Panc1 (cell line): ENCODE results near the gene TSKS. TPM values are rescaled to one million over a fixed set of nuclear protein-coding genes. Genes with fewer than 3 reads are reported as not detected.
A peak's percentile ranks its signal among the peaks of the same experiment; 100 is the strongest.

Experiments used
- ATAC-seq: fragments of 200-7000 bp; cut with Tn5 transposase; 2 replicates; pipeline ENCODE4 v1.9.1; 2020; ENCODE audit warnings: mild to moderate bottlenecking, moderate library complexity
- Bru-seq: library from RNA; stranded (reverse); fragments of 400-500 nt; gene quantifications from one replicate; lab custom pipeline; 2021; lab: Mats Ljungman, UMichigan
- BruChase-seq, 2 experiments: library from RNA; stranded (reverse); fragments of 400-500 nt; gene quantifications; one replicate each; lab custom pipeline; 2021; lab: Mats Ljungman, UMichigan
- BruUV-seq: library from RNA; stranded (reverse); fragments of 400-500 nt; replicated peaks from 2 replicates; lab custom pipeline; 2021; lab: Mats Ljungman, UMichigan
- CTCF ChIA-PET: fragments of 300-600 bp; sonication (Branson Sonifier 250); formaldehyde crosslinking; loops from one replicate; lab custom pipeline; 2022; ENCODE audit warnings: antibody characterized with exemption; lab: Charles Lee
- POLR2A ChIA-PET: fragments of 300-600 bp; sonication (Branson Sonifier 250); formaldehyde crosslinking; loops from one replicate; lab custom pipeline; 2022; ENCODE audit warnings: antibody characterized with exemption; lab: Charles Lee
- DNase-seq: peaks from one replicate; pipeline ENCODE4 v3.0.0-alpha.2; 2010; ENCODE audit warnings: low read depth, low spot score
- H3K27ac ChIP-seq: 2 replicates; pipeline ENCODE4 v1.5.1; 2011; ENCODE audit warnings: mild to moderate bottlenecking, low read length, inconsistent platforms
- H3K27me3 ChIP-seq: fragments of 200-500 bp; sonication (Bioruptor generic); 2 replicates; pipeline ENCODE4 v1.6.0; 2014; ENCODE audit warnings: low read length, inconsistent platforms; ENCODE audit not compliant: control insufficient read depth, insufficient read depth
- H3K36me3 ChIP-seq: fragments of 200-500 bp; sonication (Bioruptor generic); 2 replicates; pipeline ENCODE4 v1.5.1; 2014; ENCODE audit warnings: inconsistent platforms, mild to moderate bottlenecking, low read length, moderate library complexity; ENCODE audit not compliant: control insufficient read depth, insufficient read depth
- H3K4me1 ChIP-seq: 2 replicates; pipeline ENCODE4 v1.5.1; 2011; ENCODE audit warnings: inconsistent platforms, mild to moderate bottlenecking, low read length, moderate library complexity; ENCODE audit not compliant: control insufficient read depth, insufficient read depth
- H3K4me3 ChIP-seq, 2 experiments: 2 replicates each; pipeline ENCODE4 v1.5.1; 2011 to 2012; ENCODE audit warnings: low read depth in 2 of 2, low read length in 2 of 2, mild to moderate bottlenecking in 2 of 2, inconsistent platforms in 1 of 2, moderate library complexity in 1 of 2
- H3K9me3 ChIP-seq: fragments of 200-500 bp; sonication (Bioruptor generic); 2 replicates; pipeline ENCODE4 v1.5.1; 2014; ENCODE audit warnings: low read depth, mild to moderate bottlenecking, inconsistent platforms, low read length, moderate library complexity; ENCODE audit not compliant: control insufficient read depth, insufficient read depth
- CTCF ChIP-seq: fragments of 450-650 bp; IDR thresholded peaks from 2 replicates; pipeline ENCODE4 v1.5.1; 2017; ENCODE audit warnings: mild to moderate bottlenecking
- POLR2AphosphoS5 ChIP-seq: IDR thresholded peaks from 2 replicates; pipeline ENCODE4 v1.6.1; 2012; ENCODE audit warnings: mild to moderate bottlenecking, low read depth, low read length, moderate library complexity
- REST ChIP-seq, 2 experiments: IDR thresholded peaks; 2 replicates each; pipeline ENCODE4 v1.6.1; 2011 to 2012; ENCODE audit warnings: low read depth in 2 of 2, control low read depth in 1 of 2, low read length in 1 of 2, mild to moderate bottlenecking in 1 of 2, moderate library complexity in 1 of 2; ENCODE audit not compliant: insufficient read depth in 1 of 2
- SIN3A ChIP-seq: IDR thresholded peaks from 2 replicates; pipeline ENCODE4 v1.6.1; 2012; ENCODE audit warnings: low read depth, mild to moderate bottlenecking, low read length, moderate library complexity, borderline replicate concordance; ENCODE audit not compliant: insufficient read depth
- TCF7L2 ChIP-seq: IDR thresholded peaks from 2 replicates; pipeline ENCODE4 v1.6.1; 2011; ENCODE audit warnings: mild to moderate bottlenecking, low read depth, low read length, inconsistent platforms
- in situ Hi-C: cut with HindIII; loops from 2 replicates; pipeline ENCODE4 v1.10.0; 2016; ENCODE audit warnings: low sequenced_read_pairs, low pct_unique_long_range_greater_than_20kb
- intact Hi-C: fragments of 100-400 bp; cut with micrococcal nuclease; formaldehyde crosslinking; loops from one replicate; pipeline ENCODE4 v1.10.0; 2022; ENCODE audit not compliant: unreplicated experiment
- long read RNA-seq: library from polyadenylated mRNA; unstranded; transcript quantifications from one replicate; pipeline ENCODE4 v2.0.0, GENCODE V29; 2021; ENCODE audit not compliant: unreplicated experiment
- polyA plus RNA-seq: library from polyadenylated mRNA; unstranded; fragments of >200 nt; gene quantifications from one replicate; pipeline ENCODE4 v1.2.1, GENCODE V29; 2012; ENCODE audit warnings: missing spikeins; ENCODE audit not compliant: insufficient read length
- total RNA-seq: library from RNA; stranded (reverse); gene quantifications from one replicate; pipeline ENCODE4 v1.2.1, GENCODE V29; 2021; ENCODE audit not compliant: unreplicated experiment

TSKS gene
- total RNA-seq (not detected), Bru-seq, nascent RNA (not detected), BruChase-seq, experiment 1, labeled RNA remaining after a 2-hour chase (percentile 11 among the genes with signal in this experiment), BruChase-seq, experiment 2, labeled RNA remaining after a 6-hour chase (not detected)
- not detected for polyA plus RNA-seq
- long read RNA-seq, result 0 reads

- intact Hi-C loops, result no loop called here
- Histone ChIP-seq H3K27ac (no peak within 1 kb of the TSS), H3K4me1 (peaks cover 11% of the 10 kb centered on the region), H3K4me3 (no peak within 1 kb of the TSS), H3K9me3 (no peaks in the 10 kb centered on the region), H3K27me3 (no peaks in the 10 kb centered on the region), H3K36me3 (peaks cover 6% of the 10 kb centered on the region; the same call in 1 of the 2 replicates)
- no TSS peak for BruUV-seq
- DNase-seq (no peak), ATAC-seq (no peak)
- CTCF ChIA-PET, result no interaction called here
- TF ChIP-seq REST (IDR thresholded peaks at IDR 0.05; ENCODE audit: insufficient read depth in 1 of 2, low read depth in 2 of 2, low read length in 1 of 2), result no peak
- TF ChIP-seq SIN3A, result no peak
- TF ChIP-seq POLR2AphosphoS5, result no peak
- TF ChIP-seq CTCF, result no peak
- no peak for TF ChIP-seq TCF7L2
- POLR2A ChIA-PET, result no interaction called here
- in situ Hi-C loops, result no loop called here
Measured at GRCh38 chr19:49763230-49763629, at the start of gene TSKS. Gene TSKS (minus strand): TSS chr19:49763306. CDS start chr19:49763247, 59 bp downstream.

- Histone ChIP-seq H3K27me3 (no peaks in the 10 kb centered on the region), H3K4me3 (peak overlapping the region; percentile 75 to 84), H3K4me1 (peaks cover 9% of the 10 kb centered on the region), H3K9me3 (no peaks in the 10 kb centered on the region), H3K27ac (peak overlapping the region; percentile 90), H3K36me3 (no peaks in the 10 kb centered on the region)
- CTCF ChIA-PET, result interaction anchor here (0.6 kb wide), 1 partner anchor 192 kb away, joined by 3 read pairs; no protein-coding TSS in a partner anchor
- intact Hi-C loops (no loop called here), in situ Hi-C loops (no loop called here)
- TF ChIP-seq REST (IDR thresholded peaks at IDR 0.05; ENCODE audit: insufficient read depth in 1 of 2, low read depth in 2 of 2, low read length in 1 of 2) (no peak), POLR2AphosphoS5 (no peak), SIN3A (no peak), TCF7L2 (no peak), CTCF (no peak)
- POLR2A ChIA-PET, result interaction anchor here (0.5 to 0.6 kb wide), 2 partner anchors 12 to 37 kb away, joined by 6 to 7 read pairs; no protein-coding TSS in a partner anchor
- BruUV-seq, result no TSS peak
- ATAC-seq (no peak), DNase-seq (no peak)
Measured at GRCh38 chr19:49812452-49812996, 49.4 kb upstream of the TSKS start.
